Iris pigment epithelial cell (primary cell): ENCODE measurements around the gene GPLD1.
A peak's percentile ranks its signal among the peaks of the same experiment; 100 is the strongest.
"Not testable (repeated sequence)": the region's sequence is repeated elsewhere in the genome, so short reads cannot be mapped to it uniquely, and the experiment has no call there.

Experiments
- DNase-seq: peaks from one replicate; pipeline ENCODE4 v3.0.0-alpha.2; 2011; ENCODE audit warnings: low read depth

The GPLD1 gene

DNA sequence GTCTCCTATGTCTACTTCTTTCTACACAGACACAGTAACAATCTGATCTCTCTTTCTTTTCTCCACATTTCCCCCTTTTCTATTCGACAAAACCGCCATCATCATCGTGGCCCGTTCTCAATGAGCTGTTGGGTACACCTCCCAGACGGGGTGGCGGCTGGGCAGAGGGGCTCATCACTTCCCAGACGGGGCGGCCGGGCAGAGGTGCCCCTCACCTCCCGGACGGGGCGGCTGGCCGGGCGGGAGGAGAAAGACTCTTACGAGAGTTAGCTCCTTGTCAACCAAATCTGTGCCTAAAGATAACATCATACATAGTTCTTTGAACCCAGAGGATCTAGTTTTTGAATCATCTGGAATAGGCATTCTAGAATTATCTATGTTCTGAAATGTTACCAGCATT lies 74.8 kb downstream of the GPLD1 start:
- not testable (repeated sequence) for DNase-seq

DNA sequence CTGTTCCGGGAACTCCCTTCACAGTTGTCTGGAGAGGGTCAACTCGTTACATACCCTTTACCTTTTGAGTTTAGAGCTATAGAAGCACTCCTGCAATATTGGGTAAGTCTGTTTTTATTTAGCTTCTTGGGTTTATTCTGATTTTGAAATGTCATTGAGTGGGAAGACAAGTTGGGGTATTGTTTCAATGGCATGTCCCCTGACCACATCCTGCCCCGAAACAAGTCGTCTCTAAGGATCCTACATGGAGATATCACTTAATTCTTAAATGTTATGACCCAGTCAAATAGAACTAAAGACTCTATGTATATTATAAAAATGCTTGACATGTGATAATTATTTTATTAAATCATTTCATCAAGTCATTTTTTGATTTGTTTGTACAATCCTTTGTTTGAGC lies 77.1 kb downstream of the GPLD1 start:
- DNase-seq, result no peak

- no peak for DNase-seq
These were observed 78.8 kb downstream of the GPLD1 start for GRCh38 chr6:24410622-24411021.

- no peak for DNase-seq
These were observed 80.5 kb downstream of the GPLD1 start for GRCh38 chr6:24408719-24409410.

GRCh38 chr6:24405262-24405661 lies 84.1 kb downstream of the GPLD1 start:
- DNase-seq, result no peak

DNA sequence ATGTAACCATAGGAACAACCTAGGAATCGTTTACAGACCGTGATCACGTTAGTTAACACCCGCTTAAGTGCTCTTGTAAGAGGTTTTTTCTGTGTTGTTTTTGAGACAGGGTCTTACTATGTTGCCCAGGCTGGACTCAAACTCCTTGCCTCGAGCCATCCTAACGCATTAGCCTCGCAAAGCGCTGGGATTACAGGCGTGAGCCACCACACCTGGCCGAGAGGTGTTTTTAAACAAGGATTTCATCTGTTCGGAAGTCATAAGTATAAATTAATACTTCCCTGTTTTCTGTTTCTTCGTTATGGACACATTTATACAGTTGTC lies 85.9 kb downstream of the GPLD1 start:
- DNase-seq, result no peak

DNA sequence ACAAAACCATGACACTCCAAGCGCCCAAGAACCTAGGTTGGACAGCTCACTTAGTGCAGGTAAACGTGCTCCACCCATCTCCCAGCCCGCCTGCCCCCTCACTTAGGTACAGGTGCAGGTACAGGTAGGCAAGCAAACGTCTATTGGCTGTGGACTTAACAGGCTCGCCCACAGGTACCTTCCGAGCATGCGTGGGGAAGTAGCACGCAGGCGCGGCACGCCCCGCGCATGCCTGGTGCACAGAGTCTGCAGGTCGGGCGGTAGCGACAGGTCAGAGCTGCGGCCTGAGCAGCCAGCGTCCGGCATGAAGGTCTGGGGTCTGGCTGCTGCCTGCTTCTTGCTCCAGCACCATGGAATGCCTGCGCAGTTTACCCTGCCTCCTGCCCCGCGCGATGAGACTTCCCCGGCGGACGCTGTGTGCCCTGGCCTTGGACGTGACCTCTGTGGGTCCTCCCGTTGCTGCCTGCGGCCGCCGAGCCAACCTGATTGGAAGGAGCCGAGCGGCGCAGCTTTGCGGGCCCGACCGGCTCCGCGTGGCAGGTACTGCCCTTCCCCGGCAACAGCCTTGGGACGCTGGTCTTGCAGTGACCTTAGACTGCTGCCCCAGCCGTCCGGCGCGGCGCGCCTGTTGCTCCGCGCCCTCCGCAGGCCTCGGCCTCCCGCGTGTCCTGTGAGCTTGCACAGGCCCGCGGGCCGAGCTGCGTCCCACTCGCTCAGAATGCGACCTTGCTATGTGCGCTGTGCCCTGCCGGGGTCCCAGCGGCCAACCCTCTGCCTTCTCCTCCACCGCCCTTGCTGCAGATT lies 86.5 kb downstream of the GPLD1 start, which contains the start of gene MRS2:
Gene MRS2, plus strand, starts transcription at position 240 of the 804 bp plus-strand sequence. Its CDS starts 111 bp downstream, at position 351.
- peak; percentile 72 for DNase-seq

DNA sequence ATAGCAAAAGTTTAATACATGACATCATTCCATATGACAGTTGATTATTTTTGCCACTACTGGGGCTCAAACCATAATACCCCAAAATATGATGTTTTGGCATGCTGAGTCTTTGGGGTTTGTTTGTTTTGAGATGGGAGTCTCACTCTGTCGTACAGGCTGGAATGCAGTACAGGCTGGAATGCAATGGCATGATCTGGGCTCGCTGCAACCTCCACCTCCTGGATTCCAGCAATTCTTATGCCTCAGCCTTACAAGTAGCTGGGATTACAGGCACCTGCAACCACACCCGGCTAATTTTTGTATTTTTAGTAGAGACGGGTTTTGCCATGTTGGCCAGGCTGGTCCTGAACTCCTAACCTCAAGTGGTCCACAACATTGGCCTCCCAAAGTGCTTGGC lies 87.9 kb downstream of the GPLD1 start:
- DNase-seq, result no peak

GRCh38 chr6:24400045-24401039 lies 89.0 kb downstream of the GPLD1 start:
- DNase-seq, result not testable (repeated sequence)

DNA sequence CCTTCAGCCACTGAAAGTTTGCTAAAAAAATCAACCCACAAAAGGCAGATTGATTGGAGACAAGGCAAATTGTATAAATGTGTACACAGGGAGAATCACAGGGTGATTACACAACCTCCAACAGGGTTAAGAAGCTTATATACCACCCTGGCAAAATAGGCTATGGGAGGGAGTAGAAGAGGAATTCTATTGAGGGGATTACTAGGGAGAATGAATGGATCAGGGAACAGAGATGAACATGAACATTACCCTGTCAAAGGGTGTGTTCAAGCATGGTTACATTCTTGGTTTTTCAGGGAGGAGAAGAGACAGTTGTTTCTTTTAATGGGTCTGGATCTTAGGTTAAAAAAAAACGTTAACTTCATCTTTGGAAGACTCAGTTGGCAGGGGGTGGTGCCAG lies 91.7 kb downstream of the GPLD1 start:
- no peak for DNase-seq

- no peak for DNase-seq
These were observed 92.6 kb downstream of the GPLD1 start for GRCh38 chr6:24396824-24397223.

DNA sequence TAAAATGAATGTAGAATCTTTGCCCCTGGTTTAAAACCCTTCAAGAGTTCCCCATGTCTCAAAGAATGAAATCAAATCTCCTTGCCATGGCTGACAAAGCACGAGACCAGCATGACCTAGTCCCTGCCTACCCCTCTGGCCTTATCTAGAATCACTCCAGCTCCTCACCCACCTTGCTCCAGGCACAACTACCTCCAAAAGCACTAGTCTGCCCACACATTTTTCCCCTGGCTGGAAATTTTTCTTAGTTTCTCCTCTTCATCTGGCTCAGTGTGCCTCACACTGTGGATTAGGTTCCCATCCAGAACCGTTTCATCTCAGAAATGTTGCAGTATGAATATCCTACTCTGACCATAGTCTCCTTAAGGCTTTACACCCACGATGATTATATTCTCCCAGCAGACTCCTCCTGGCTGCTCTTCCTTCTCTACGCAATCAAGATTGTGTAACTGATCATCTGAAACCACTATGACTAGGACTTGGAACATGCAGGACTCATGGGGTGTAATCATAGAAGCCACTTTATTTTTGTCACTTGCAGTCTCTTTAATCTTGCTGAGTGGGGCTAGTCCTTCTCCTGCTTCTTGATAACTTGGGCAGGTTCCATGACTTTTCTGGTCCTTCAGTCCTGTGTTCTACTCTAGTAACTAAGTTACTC lies 94.5 kb downstream of the GPLD1 start:
- peak; percentile 96 for DNase-seq

- DNase-seq, result no peak
These were observed 95.2 kb downstream of the GPLD1 start for GRCh38 chr6:24394061-24394779.

- DNase-seq, result no peak
These were observed 97.5 kb downstream of the GPLD1 start for GRCh38 chr6:24391756-24392405.

GRCh38 chr6:24391208-24391607 lies 98.2 kb downstream of the GPLD1 start:
- DNase-seq, result no peak

- no peak for DNase-seq
These were observed 101.6 kb downstream of the GPLD1 start for GRCh38 chr6:24387818-24388217.

GRCh38 chr6:24385536-24386269 lies 103.7 kb downstream of the GPLD1 start:
- DNase-seq, result no peak

- not testable (repeated sequence) for DNase-seq
These were observed 104.8 kb downstream of the GPLD1 start for GRCh38 chr6:24384369-24385130.

- DNase-seq, result not testable (repeated sequence)
These were observed 106.4 kb downstream of the GPLD1 start for GRCh38 chr6:24382891-24383494.
